BJ (cell line): ENCODE results near the gene CMTM8. TPM values are rescaled to one million over a fixed set of nuclear protein-coding genes. Genes with fewer than 3 reads are reported as not detected.

Experiments
- CTCF ChIA-PET: fragments of 350-600 bp; formaldehyde crosslinking; extraction: SDS; loops from one replicate; lab custom pipeline; 2021; ENCODE audit warnings: antibody characterized with exemption, inconsistent platforms; lab: Yijun Ruan, JAX
- POLR2A ChIA-PET: fragments of 300-600 bp; sonication (Branson Sonifier 250); formaldehyde crosslinking; extraction: SDS; loops from one replicate; lab custom pipeline; 2021; ENCODE audit warnings: antibody characterized with exemption; lab: Charles Lee
- DNase-seq: peaks from one replicate; pipeline ENCODE4 v3.0.0-alpha.2; 2011; ENCODE audit warnings: low read depth
- H3K27me3 ChIP-seq: 2 replicates; pipeline ENCODE4 v1.6.0; 2011; ENCODE audit warnings: low read length; ENCODE audit not compliant: control insufficient read depth, insufficient read depth
- H3K36me3 ChIP-seq: 2 replicates; pipeline ENCODE4 v1.5.1; 2011; ENCODE audit warnings: low read length; ENCODE audit not compliant: control insufficient read depth, insufficient read depth
- H3K4me3 ChIP-seq: 2 replicates; pipeline ENCODE4 v1.5.1; 2011; ENCODE audit warnings: low read depth, mild to moderate bottlenecking, control low read depth, low read length
- polyA plus RNA-seq: library from polyadenylated mRNA; depleted of rRNA; stranded (reverse); fragments of >200 nt; gene quantifications from 2 replicates; pipeline ENCODE4 v1.2.3, GENCODE V29; 2011
- TF ChIP-seq, protein P1 (sequence below): IDR thresholded peaks from 2 replicates; pipeline ENCODE4 v1.5.1; 2011; ENCODE audit warnings: low read depth, mild to moderate bottlenecking, control low read depth, inconsistent platforms, low read length, moderate library complexity; ENCODE audit not compliant: insufficient read depth

Gene CMTM8
- polyA plus RNA-seq, 1 experiment, result 0.39 TPM

DNA sequence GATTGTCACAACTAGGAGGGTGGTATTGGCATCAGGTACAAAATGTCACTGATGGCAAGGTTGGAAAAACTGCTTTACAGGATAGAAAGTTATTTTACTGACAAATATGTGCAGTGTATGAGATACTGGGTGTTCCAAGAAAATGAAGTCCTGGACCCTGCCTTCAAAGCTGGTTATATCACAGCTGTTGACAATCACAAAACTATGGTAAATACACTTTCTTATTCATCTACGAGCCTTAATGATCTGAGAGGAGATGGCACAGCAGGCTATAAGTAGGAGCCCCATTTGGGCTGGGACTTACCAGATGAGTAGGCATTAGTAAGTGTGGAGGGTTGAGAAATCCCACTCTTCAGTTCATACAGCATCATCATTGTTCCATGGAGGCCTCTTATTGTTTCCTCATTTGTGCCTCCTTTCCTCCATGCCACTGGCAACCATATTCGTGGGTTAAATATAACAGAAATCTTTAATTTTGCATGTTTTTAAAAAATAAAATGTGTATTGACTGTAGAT is 66.9 kb downstream of the CMTM8 start:
- peaks cover 3% of the 10 kb centered on the region; the same call in 1 of the 2 replicates for H3K27me3 ChIP-seq

DNA sequence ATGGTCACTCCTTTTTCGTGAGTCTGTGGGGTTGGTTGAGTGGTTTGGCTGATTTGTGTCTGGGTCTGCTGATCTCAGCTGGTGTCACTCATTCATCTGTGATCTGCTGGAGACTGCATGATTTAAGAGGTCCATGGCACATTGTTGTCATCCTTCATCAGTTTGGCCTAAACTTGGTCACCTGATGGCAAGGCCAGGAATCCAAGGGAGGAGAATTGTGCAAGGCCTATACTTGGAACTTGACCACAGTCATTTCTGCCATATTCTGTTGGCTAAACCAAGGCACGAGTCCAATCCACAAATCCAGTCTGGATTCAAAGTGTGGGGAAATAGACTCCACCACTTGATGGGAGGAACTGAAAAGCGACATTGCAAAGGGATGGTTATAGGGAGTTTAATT is 67.6 kb downstream of the CMTM8 start:
- Histone ChIP-seq H3K36me3 (no peaks in the 10 kb centered on the region), H3K4me3 (no peak overlapping the region), H3K27me3 (peaks cover 3% of the 10 kb centered on the region; the same call in 1 of the 2 replicates)
- no peak for DNase-seq
- TF ChIP-seq, protein P1, sequence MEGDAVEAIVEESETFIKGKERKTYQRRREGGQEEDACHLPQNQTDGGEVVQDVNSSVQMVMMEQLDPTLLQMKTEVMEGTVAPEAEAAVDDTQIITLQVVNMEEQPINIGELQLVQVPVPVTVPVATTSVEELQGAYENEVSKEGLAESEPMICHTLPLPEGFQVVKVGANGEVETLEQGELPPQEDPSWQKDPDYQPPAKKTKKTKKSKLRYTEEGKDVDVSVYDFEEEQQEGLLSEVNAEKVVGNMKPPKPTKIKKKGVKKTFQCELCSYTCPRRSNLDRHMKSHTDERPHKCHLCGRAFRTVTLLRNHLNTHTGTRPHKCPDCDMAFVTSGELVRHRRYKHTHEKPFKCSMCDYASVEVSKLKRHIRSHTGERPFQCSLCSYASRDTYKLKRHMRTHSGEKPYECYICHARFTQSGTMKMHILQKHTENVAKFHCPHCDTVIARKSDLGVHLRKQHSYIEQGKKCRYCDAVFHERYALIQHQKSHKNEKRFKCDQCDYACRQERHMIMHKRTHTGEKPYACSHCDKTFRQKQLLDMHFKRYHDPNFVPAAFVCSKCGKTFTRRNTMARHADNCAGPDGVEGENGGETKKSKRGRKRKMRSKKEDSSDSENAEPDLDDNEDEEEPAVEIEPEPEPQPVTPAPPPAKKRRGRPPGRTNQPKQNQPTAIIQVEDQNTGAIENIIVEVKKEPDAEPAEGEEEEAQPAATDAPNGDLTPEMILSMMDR, result no peak
- ChIA-PET POLR2A (no interaction called here), CTCF (interaction anchor here (0.7 to 3.0 kb wide), 3 partner anchors 8 to 63 kb away, joined by 3 to 8 read pairs (median 7); no protein-coding TSS in a partner anchor)

More for the DNA sequence above, 66.9 kb downstream of the CMTM8 start:
- no peaks in the 10 kb centered on the region for H3K36me3 ChIP-seq
- no peak overlapping the region for H3K4me3 ChIP-seq
- TF ChIP-seq, protein P1, result no peak
- DNase-seq, result no peak
- CTCF ChIA-PET, result no interaction called here
- POLR2A ChIA-PET, result no interaction called here

DNA sequence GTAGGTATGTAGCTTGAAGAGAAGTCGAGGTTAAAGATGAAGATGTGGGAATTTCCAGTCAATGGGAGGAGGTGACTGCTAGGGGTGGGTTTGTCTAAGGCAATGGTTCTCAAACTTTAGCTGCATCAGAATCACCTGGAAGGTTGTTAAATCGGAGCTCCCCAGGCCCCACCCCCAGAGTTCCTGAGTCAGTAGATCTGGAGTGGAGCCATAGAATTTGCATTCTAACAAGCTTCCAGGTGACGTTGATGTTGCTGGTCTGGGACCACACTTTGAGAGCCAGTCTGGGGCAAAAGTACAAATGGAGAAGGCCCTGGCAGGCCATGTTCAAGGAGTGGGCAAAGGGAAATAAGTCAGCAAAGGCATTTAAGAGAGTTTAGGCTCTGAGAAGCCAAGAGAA is 69.1 kb downstream of the CMTM8 start:
- H3K27me3 ChIP-seq, result peaks cover 1% of the 10 kb centered on the region; the same call in 1 of the 2 replicates
- POLR2A ChIA-PET, result no interaction called here
- no peak for DNase-seq
- TF ChIP-seq, protein P1, result no peak
- CTCF ChIA-PET, result interaction anchor here (2.1 to 3.0 kb wide), 2 partner anchors 10 to 12 kb away, joined by 7 to 8 read pairs; no protein-coding TSS in a partner anchor
- H3K4me3 ChIP-seq, result no peak overlapping the region
- H3K36me3 ChIP-seq, result no peaks in the 10 kb centered on the region

DNA sequence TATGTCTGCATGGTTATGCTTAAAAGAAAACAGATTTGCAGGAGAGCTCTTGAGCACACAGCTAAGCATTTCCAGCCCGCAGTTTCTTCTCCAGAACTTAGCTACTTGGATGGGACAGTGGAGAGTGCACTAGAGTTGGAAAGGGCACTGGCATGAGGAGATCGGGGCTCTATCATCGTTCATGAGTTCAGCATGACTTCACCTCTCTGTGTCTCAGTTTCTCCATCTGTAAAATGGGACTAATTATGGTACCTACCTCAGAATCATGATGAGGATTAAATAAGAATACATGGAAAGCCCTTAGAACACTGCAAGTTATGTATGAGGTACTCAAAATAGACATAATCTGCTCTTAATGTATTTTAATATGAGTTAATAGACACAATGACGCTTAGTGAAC is 69.9 kb downstream of the CMTM8 start:
- H3K27me3 ChIP-seq, result no peaks in the 10 kb centered on the region; the same call in 1 of the 2 replicates
- CTCF ChIA-PET, result interaction anchor here (2.1 to 3.0 kb wide), 2 partner anchors 11 to 13 kb away, joined by 7 to 8 read pairs; no protein-coding TSS in a partner anchor
- TF ChIP-seq, protein P1, result no peak
- H3K4me3 ChIP-seq, result no peak overlapping the region
- no peak for DNase-seq
- POLR2A ChIA-PET, result no interaction called here
- no peaks in the 10 kb centered on the region for H3K36me3 ChIP-seq

DNA sequence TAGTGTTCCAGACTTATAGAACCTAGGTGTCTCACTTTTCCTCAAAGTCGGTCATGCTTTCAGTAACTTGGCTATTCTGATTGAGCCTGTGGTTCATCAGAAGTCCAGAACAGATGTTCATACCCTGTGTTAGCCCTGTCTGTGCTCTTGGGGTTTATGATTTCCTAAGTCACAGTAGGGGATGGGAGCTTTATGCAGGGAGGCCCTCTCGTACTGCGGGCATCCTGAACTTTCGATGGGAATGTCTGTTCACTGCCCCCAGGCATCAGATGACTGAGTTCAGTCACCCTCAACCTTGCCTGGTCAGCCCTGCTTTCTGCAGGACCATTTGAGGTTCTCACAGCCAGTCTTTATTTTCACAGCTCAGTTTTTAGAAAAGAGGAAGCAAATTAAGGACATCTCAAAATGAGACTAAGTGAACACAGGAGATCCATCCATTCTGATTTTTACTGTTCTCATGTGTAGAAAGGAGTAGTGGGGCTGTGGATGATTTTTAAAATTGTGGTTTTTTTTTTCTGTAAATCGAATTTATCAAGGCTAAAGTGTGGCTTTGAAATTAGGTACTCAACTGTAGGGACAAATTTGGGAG is 71.3 kb downstream of the CMTM8 start:
- ChIA-PET POLR2A (no interaction called here), CTCF (interaction anchor here (1.2 kb wide), 1 partner anchor 13 kb away, joined by 5 read pairs; no protein-coding TSS in a partner anchor)
- H3K36me3 ChIP-seq, result no peaks in the 10 kb centered on the region
- H3K4me3 ChIP-seq, result no peak overlapping the region
- H3K27me3 ChIP-seq, result no peaks in the 10 kb centered on the region
- DNase-seq, result no peak
- TF ChIP-seq, protein P1, result no peak
